HEK293 (cell line): Measurements from ENCODE around the gene OR12D1.

ENCODE experiments used
- CTCF ChIP-seq: fragments of 450-650 bp; formaldehyde crosslinking; IDR thresholded peaks from 2 replicates; pipeline ENCODE4 v1.5.1; 2016; ENCODE audit warnings: missing biosample characterization, missing genetic modification characterization
- KLF9 ChIP-seq: fragments of 450-650 bp; formaldehyde crosslinking; IDR thresholded peaks from 2 replicates; pipeline ENCODE4 v1.5.1; 2016; ENCODE audit warnings: missing biosample characterization, missing genetic modification characterization, low read depth
- TCF7L2 ChIP-seq: IDR thresholded peaks from 2 replicates; pipeline ENCODE4 v1.6.1; 2011; ENCODE audit warnings: low read depth, mild to moderate bottlenecking, inconsistent platforms, low read length, moderate library complexity, borderline replicate concordance
- ZBTB1 ChIP-seq: fragments of 450-650 bp; formaldehyde crosslinking; IDR thresholded peaks from 2 replicates; pipeline ENCODE4 v1.5.1; 2016; ENCODE audit warnings: missing biosample characterization, missing genetic modification characterization
- ZBTB20 ChIP-seq: fragments of 450-650 bp; formaldehyde crosslinking; IDR thresholded peaks from 2 replicates; pipeline ENCODE4 v1.5.1; 2016; ENCODE audit warnings: missing biosample characterization, missing genetic modification characterization
- ZBTB49 ChIP-seq: fragments of 450-650 bp; formaldehyde crosslinking; IDR thresholded peaks from 2 replicates; pipeline ENCODE4 v1.5.1; 2016; ENCODE audit warnings: missing biosample characterization, missing genetic modification characterization, low read depth
- ZBTB8A ChIP-seq: fragments of 450-650 bp; formaldehyde crosslinking; IDR thresholded peaks from 2 replicates; pipeline ENCODE4 v1.5.1; 2016; ENCODE audit warnings: missing biosample characterization, missing genetic modification characterization
- ZFP3 ChIP-seq: fragments of 450-650 bp; formaldehyde crosslinking; IDR thresholded peaks from 2 replicates; pipeline ENCODE4 v1.5.1; 2016; ENCODE audit warnings: low read depth, missing biosample characterization, missing genetic modification characterization
- ZNF175 ChIP-seq: fragments of 450-650 bp; formaldehyde crosslinking; IDR thresholded peaks from 2 replicates; pipeline ENCODE4 v1.5.1; 2016; ENCODE audit warnings: missing biosample characterization, missing genetic modification characterization
- ZNF274 ChIP-seq, 2 experiments: fragments of 200-500 bp in 1 of 2; fragments of 450-650 bp in 1 of 2; sonication (Bioruptor generic) in 1 of 2; formaldehyde crosslinking in 1 of 2; IDR thresholded peaks; 2 replicates each; pipeline versions ENCODE4 v1.5.1 to v1.6.1; 2014 to 2016; ENCODE audit warnings: borderline replicate concordance in 1 of 2, inconsistent platforms in 1 of 2, low read length in 1 of 2, missing biosample characterization in 1 of 2, missing genetic modification characterization in 1 of 2
- ZNF335 ChIP-seq: fragments of 450-650 bp; formaldehyde crosslinking; conservative IDR thresholded peaks from 2 replicates; pipeline ENCODE4 v1.5.1; 2016; ENCODE audit warnings: missing biosample characterization, missing genetic modification characterization
- ZNF704 ChIP-seq: fragments of 450-650 bp; formaldehyde crosslinking; IDR thresholded peaks from 2 replicates; pipeline ENCODE4 v1.5.1; 2016; ENCODE audit warnings: missing biosample characterization, missing genetic modification characterization
- ZNF843 ChIP-seq: fragments of 450-650 bp; formaldehyde crosslinking; IDR thresholded peaks from 2 replicates; pipeline ENCODE4 v1.5.1; 2016; ENCODE audit warnings: missing biosample characterization, missing genetic modification characterization

GRCh38 chr6:29465279-29465678 is 50.6 kb downstream of the OR12D1 start:
- TF ChIP-seq ZNF843 (tag by site-specific recombination): no peak
- no peak for TF ChIP-seq ZNF175 (tag by site-specific recombination)
- no peak for TF ChIP-seq ZFP3 (tag by site-specific recombination)
- TF ChIP-seq ZNF704 (tag by site-specific recombination): no peak
- no peak for TF ChIP-seq ZBTB8A (tag by site-specific recombination)
- TF ChIP-seq CTCF (tag by site-specific recombination): no peak
- no peak for TF ChIP-seq ZNF274 (IDR thresholded peaks at IDR 0.05; ENCODE audit: low read length)
- TF ChIP-seq ZNF274 (tag by site-specific recombination; IDR thresholded peaks at IDR 0.05; ENCODE audit: borderline replicate concordance): no peak
- no peak for TF ChIP-seq ZBTB1 (tag by site-specific recombination)
- TF ChIP-seq ZBTB20 (tag by site-specific recombination): no peak
- no peak for TF ChIP-seq TCF7L2
- no peak for TF ChIP-seq ZNF335 (tag by site-specific recombination)
- no peak for TF ChIP-seq KLF9 (tag by site-specific recombination)
- TF ChIP-seq ZBTB49: no peak
